Measurements from ENCODE around the gene PTGS1.
"Not testable (repeated sequence)": the region's sequence is repeated elsewhere in the genome, so short reads cannot be mapped to it uniquely, and the experiment has no call there.

PTGS1 gene

DNA sequence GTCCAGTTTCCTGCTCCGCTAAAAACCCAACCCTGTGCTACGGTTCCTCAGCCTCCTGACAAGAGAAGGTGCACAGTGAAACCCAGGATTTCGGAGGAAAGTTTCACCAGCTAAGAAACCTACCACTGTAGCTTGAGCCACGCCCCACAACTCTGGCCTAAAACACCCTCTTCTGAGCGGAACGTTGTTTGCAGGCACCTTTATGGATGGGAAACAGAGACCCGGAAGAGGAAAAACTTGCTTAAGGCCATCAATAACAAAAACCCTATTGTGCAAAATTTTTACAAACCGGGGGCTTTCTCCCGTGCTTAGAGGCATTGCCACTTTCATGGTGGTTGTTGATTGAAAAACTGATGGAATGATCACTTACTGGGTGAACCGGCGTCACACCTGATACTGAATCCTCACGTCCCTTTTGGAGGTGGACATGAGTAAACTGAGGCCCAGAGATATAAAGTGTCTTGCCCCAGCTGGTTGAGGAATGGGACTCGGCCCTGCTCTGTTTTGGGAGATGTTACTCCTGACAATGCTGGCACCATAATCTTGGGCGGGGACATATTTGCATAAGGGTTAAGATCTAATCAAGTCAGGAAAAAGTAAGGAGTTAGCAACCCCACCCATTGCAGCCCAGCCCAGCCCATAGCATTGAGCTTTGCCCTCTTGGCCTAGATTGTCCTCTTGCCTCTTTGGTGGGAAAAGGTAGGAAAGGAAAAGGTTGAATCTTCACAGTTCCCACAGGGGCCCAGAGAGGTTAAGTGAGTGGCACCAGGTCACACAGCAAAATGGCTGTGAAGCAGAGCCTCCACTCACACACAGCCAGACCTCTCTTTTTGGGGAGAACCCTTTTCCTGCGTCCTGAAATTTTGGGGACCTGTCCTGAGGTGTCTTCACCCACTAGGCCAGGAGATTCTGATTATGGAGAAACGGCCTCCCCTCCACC, 23.2 kb upstream of the PTGS1 start:
- no peak for DNase-seq

- DNase-seq = no peak
Measured at GRCh38 chr9:122348288-122348777, 22.5 kb upstream of the PTGS1 start.

- no peak for DNase-seq
Measured at GRCh38 chr9:122348791-122349190, 22.0 kb upstream of the PTGS1 start.

GRCh38 chr9:122349201-122349600, 21.6 kb upstream of the PTGS1 start:
- DNase-seq = no peak

DNA sequence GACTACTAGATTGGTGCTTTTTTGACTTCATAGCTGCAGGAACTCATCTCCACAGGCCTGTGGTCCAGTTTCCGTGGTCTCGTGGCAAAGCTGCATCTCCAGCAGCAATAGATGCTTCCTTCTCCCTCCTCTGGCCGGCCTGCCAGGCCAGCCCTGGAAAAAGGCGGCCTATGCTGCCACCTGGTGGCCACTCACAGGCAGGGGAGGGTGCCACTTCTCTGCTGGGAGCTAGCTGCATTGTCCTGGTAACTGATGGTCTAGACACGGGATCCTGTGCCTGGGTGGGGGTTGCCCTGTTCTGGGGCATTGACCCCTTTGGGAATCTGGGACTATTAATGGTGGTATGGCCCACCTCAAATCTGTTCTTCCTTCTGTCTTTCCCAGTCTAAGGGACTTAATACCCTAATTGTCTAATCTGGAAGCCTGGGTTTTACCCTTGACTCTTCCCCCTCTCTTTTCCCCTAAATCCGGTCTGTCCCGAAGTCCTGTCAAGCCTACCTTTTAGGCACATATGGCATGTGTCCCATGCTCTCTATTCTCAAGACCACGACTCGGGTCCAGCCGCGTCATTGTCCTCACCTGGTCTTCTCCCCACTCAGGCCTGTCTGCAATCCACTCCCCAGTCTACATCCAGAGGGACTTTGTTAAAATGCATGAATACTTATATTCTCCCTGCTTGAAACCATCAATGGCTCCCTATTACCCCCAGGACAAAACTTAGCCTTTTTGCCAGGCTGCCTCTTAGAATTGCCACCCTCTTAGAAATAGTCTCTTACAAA, 20.1 kb upstream of the PTGS1 start:
- DNase-seq = peak; percentile 84

- DNase-seq = no peak
Measured at GRCh38 chr9:122354536-122355199, 16.2 kb upstream of the PTGS1 start.

- DNase-seq = no peak
Measured at GRCh38 chr9:122355336-122355875, 15.4 kb upstream of the PTGS1 start.

GRCh38 chr9:122356627-122357026, 14.2 kb upstream of the PTGS1 start:
- DNase-seq = no peak

DNA sequence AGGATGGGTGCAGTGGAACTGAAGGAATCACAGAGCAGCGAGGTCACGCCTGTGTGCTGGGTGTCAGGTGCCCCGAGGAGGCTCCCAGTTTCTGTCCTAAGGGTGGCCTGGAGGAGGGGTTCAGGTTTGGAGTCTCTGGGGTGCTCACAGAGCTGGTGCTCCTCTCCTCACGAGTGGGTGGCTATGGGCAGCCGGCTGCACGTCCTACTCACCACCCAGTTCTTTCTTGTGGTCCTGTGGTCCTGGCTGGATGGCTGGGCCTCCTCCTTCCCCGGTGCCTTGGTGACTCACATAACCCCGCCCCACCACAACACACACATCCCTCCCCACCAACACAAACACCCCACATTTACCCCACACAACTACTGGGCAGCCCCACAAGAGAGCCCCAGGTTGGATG, 9.9 kb upstream of the PTGS1 start:
- DNase-seq = no peak

DNA sequence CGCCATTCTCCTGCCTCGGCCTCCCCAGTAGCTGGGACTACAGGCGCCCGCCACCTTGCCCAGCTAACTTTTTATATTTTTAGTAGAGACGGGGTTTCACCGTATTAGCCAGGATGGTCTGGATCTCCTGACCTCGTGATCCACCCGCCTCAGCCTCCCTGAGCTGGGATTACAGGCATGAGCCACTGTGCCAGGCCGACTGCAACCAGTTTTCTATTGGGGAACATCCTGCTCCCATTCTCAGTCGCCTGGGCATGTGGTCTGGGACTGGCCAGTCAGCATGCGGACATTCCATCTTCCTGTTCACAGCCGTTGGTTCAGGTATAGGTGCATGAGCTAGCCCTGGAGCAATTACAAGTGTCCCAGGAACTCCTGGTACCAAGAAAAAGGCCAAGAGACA, 7.7 kb upstream of the PTGS1 start:
- not testable (repeated sequence) for DNase-seq

GRCh38 chr9:122364117-122364782, 6.6 kb upstream of the PTGS1 start:
- DNase-seq = no peak

DNA sequence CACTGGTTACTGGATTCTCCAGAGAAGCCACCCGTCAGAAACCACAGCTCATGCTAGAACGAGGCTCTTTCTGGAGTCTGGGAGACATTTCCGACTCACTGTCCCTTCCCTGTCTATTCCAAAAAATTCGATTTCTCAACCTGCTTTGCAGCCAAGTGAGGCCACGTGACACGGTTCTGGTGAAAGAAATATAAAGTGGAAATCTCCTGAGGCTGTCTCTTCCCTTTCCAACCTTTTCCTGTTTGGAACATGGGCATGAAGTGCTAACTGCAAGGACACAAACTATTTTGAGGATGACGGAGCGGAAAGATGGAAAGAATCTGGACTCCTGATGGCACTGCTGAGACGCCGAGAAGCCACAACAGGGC, 6.1 kb upstream of the PTGS1 start:
- DNase-seq = no peak

- DNase-seq = no peak
Measured at GRCh38 chr9:122366074-122366660, 4.7 kb upstream of the PTGS1 start.

GRCh38 chr9:122367065-122367464, 3.8 kb upstream of the PTGS1 start:
- DNase-seq = no peak

DNA sequence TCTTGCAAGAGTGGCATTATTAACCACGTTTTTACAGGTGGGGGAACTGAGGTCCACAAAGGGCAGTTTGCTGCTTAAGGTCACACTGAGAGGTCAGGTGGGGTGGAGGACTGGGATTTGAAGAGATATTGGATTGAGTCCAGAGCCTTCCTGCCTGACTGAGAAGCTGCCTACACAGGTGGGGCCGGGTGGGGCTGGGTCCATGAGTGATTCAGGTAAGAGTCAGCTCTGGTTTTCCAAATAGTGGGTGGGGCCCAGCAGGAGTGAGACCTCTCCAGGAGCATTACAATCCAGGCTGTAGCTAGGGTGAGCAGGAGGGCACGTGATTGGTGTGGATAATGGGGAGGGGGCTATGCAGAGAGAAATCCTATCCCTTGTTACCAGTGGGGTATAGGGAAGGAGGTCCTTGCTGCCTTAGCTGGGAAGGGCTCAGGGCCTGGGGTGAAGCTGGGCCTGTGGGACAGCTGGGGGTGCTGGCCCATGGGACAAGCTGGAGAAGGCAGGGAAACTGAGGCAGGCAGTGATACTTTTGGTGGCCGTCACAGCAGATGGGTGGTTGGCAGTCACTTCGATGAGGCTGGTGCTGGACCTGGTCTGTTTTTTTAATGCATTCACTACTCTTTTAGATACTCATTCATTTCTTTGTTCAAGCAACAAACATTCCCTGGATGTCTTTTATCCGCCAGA, 2.9 kb upstream of the PTGS1 start:
- DNase-seq = no peak

- no peak for DNase-seq
Measured at GRCh38 chr9:122368642-122369041, 2.2 kb upstream of the PTGS1 start.

DNA sequence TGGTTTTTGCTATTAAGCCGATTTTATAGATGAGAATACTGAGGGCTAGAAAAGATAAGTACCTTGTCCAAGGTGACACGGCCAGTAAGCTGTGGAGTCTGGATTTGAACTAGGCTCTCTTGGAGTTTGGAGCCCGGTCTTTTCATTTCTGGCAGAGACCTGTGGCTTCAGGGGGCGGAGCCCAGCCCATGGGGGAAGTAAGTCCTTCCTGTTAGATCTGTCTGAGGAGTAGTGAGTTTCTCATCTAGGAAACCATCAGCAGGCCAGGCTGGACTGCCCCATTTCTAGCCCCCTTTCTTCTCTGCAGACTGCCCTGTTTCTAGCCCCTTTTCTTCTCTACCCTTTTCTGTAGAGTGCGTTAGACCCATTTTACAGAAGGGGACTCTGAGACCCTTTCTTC, 521 bp upstream of the PTGS1 start:
- peak; percentile 15 for DNase-seq

- no peak for DNase-seq
Measured at GRCh38 chr9:122371846-122372245, 1.0 kb downstream of the PTGS1 start.

DNA sequence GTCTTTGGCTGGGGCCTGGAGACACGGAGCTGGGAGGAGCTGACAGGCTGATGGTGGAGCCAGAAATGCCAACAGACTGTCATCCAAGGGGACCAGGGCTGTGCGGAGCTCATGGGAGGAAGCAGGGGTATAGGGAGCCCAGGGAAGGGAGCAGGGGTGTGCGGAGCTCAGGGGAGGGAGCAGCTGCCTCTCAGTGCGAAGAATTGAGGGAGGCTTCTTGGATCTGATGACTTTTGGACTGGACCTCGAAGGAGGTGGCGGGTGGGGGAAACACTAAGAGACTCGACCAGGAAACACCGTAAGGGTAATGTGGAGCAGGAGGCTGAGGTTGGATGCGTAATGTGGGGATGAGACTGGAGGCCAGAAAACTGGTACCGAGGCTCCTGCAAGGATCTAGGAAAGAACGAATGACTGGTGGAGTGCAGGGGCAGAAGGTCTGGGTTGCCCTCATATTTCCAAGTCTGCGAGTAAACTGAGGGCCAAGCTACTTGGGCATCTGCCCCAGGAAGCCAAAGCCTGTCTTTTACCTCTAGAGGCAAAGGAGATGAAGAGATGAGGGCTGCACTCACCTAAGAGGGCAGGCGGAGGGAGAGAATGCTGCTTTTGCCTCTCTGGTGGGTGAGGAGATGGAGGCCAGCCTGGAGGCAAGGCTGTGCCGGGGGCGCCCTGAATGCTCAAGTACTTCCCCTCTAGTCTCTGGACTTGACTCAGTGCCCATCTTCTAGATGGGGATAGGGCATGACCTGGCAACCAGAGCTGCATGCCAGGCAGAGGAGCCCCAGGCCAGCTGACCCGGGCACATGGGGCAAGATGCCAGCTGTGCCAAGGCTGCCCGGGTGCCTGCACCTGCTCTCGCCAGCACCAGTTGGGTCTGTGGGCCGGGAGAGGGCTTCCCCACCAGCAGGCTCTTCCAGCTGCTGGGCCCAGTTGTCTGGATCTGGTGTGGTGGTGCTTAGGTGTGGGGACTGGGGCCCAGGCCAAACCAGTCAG, 2.3 kb downstream of the PTGS1 start:
- DNase-seq = no peak

- DNase-seq = no peak
Measured at GRCh38 chr9:122374885-122375420, 4.1 kb downstream of the PTGS1 start.

All from activated CD4-positive, alpha-beta T cell treated with anti-CD3 and anti-CD28 coated beads, Interleukin-10, Interleukin-2, amounts not matched to agents 100 ng/mL and 50 ng/mL, durations not matched to agents 16 hours and 8 hours (primary cell).